Osteoblast (primary cell): ENCODE results near the gene SLBP. TPM values are rescaled to one million over a fixed set of nuclear protein-coding genes. Genes with fewer than 3 reads are reported as not detected.
A peak's percentile ranks its signal among the peaks of the same experiment; 100 is the strongest.

Source experiments
- DNase-seq: peaks from one replicate; pipeline ENCODE4 v3.0.0; 2011; ENCODE audit warnings: low spot score, mixed read lengths; ENCODE audit not compliant: insufficient read length; ENCODE audit errors: missing footprints
- H2AFZ ChIP-seq: 2 replicates; pipeline ENCODE4 v1.6.0; 2011; ENCODE audit warnings: mild to moderate bottlenecking, low read length
- H3K27ac ChIP-seq: 2 replicates; pipeline ENCODE4 v1.5.1; 2011; ENCODE audit warnings: mild to moderate bottlenecking, low read depth, low read length, moderate library complexity
- H3K27me3 ChIP-seq: 2 replicates; pipeline ENCODE4 v1.6.0; 2012; ENCODE audit warnings: mild to moderate bottlenecking, control low read depth, inconsistent platforms, low read length, moderate library complexity; ENCODE audit not compliant: insufficient read depth
- H3K36me3 ChIP-seq: 2 replicates; pipeline ENCODE4 v1.5.1; 2011; ENCODE audit warnings: mild to moderate bottlenecking, low read length, control low read depth, moderate library complexity; ENCODE audit not compliant: insufficient read depth
- H3K4me1 ChIP-seq: 2 replicates; pipeline ENCODE4 v1.5.1; 2011; ENCODE audit warnings: mild to moderate bottlenecking, low read length, control low read depth, moderate library complexity; ENCODE audit not compliant: insufficient read depth
- H3K4me2 ChIP-seq: 2 replicates; pipeline ENCODE4 v1.6.0; 2011; ENCODE audit warnings: mild to moderate bottlenecking, low read length; ENCODE audit not compliant: insufficient read depth
- H3K4me3 ChIP-seq: fragments of 200-600 bp; sonication (generic); 3 replicates; pipeline ENCODE4 v1.5.1; 2012; ENCODE audit warnings: mild to moderate bottlenecking, low read length, inconsistent platforms; ENCODE audit not compliant: insufficient read depth
- H3K79me2 ChIP-seq: 2 replicates; pipeline ENCODE4 v1.6.0; 2012; ENCODE audit warnings: mild to moderate bottlenecking, low read length, control low read depth, inconsistent platforms; ENCODE audit not compliant: insufficient read depth
- H3K9me3 ChIP-seq: 2 replicates; pipeline ENCODE4 v1.5.1; 2011; ENCODE audit warnings: low read depth, low read length, control low read depth
- H4K20me1 ChIP-seq: 2 replicates; pipeline ENCODE4 v1.6.0; 2012; ENCODE audit warnings: mild to moderate bottlenecking, low read length, control low read depth; ENCODE audit not compliant: insufficient read depth
- CTCF ChIP-seq: IDR thresholded peaks from 2 replicates; pipeline ENCODE4 v1.5.1; 2011; ENCODE audit warnings: mild to moderate bottlenecking, low read depth, low read length, moderate library complexity; ENCODE audit errors: extremely low read depth
- total RNA-seq: library from RNA; depleted of rRNA; stranded (reverse); fragments of >200 nt; gene quantifications from 2 replicates; pipeline ENCODE4 v1.2.3, GENCODE V29; 2012

SLBP gene
- total RNA-seq, 1 donor: 55.7 TPM

- no peaks in the 10 kb centered on the region for H3K4me1 ChIP-seq
- no peak overlapping the region for H3K27ac ChIP-seq
- H3K36me3 ChIP-seq: no peaks in the 10 kb centered on the region
- no peak overlapping the region for H3K4me3 ChIP-seq
- peak overlapping the region; percentile 65 for H3K4me2 ChIP-seq
- H2AFZ ChIP-seq: no peak overlapping the region
- H3K27me3 ChIP-seq: no peaks in the 10 kb centered on the region
- TF ChIP-seq CTCF: peak; percentile 62
- no peaks in the 10 kb centered on the region for H3K79me2 ChIP-seq
- H4K20me1 ChIP-seq: no peaks in the 10 kb centered on the region
- peak; percentile 99 for DNase-seq
- no peaks in the 10 kb centered on the region for H3K9me3 ChIP-seq
These were observed 36.4 kb upstream of the SLBP start for GRCh38 chr4:1748465-1748995.

GRCh38 chr4:1747603-1747967 is 35.5 kb upstream of the SLBP start:
- no peak for DNase-seq
- Histone ChIP-seq H4K20me1 (no peaks in the 10 kb centered on the region), H3K4me2 (no peak overlapping the region), H3K4me3 (no peak overlapping the region), H3K79me2 (no peaks in the 10 kb centered on the region), H2AFZ (no peak overlapping the region), H3K27ac (no peak overlapping the region), H3K9me3 (no peaks in the 10 kb centered on the region), H3K4me1 (no peaks in the 10 kb centered on the region), H3K27me3 (no peaks in the 10 kb centered on the region), H3K36me3 (peaks cover under 1% of the 10 kb centered on the region)
- no peak for TF ChIP-seq CTCF

GRCh38 chr4:1746919-1747602 is 34.9 kb upstream of the SLBP start:
- DNase-seq: peak; percentile 93
- Histone ChIP-seq H3K4me2 (no peak overlapping the region), H4K20me1 (no peaks in the 10 kb centered on the region), H3K4me3 (no peak overlapping the region), H3K4me1 (no peaks in the 10 kb centered on the region), H2AFZ (no peak overlapping the region), H3K27ac (no peak overlapping the region), H3K79me2 (no peaks in the 10 kb centered on the region), H3K36me3 (peaks cover 6% of the 10 kb centered on the region), H3K9me3 (no peaks in the 10 kb centered on the region), H3K27me3 (no peaks in the 10 kb centered on the region)
- no peak for TF ChIP-seq CTCF

GRCh38 chr4:1746265-1746691 is 34.2 kb upstream of the SLBP start:
- Histone ChIP-seq H3K27ac (no peak overlapping the region), H3K9me3 (no peaks in the 10 kb centered on the region), H3K36me3 (peaks cover 13% of the 10 kb centered on the region), H3K79me2 (no peaks in the 10 kb centered on the region), H4K20me1 (no peaks in the 10 kb centered on the region), H3K4me1 (no peaks in the 10 kb centered on the region), H3K4me3 (no peak overlapping the region), H3K4me2 (no peak overlapping the region), H3K27me3 (no peaks in the 10 kb centered on the region), H2AFZ (no peak overlapping the region)
- DNase-seq: peak; percentile 99
- TF ChIP-seq CTCF: peak; percentile 65
